Hepatocyte (in vitro differentiated cells): ENCODE results near the gene PIAS1. TPM values are rescaled to one million over a fixed set of nuclear protein-coding genes. Genes with fewer than 3 reads are reported as not detected.

ENCODE experiments used
- DNase-seq: peaks from one replicate; pipeline ENCODE4 v3.0.0-alpha.2; 2016; ENCODE audit warnings: low spot score
- H2AFZ ChIP-seq: fragments of 200-600 bp; sonication (generic); 2 replicates; pipeline ENCODE4 v1.6.0; 2016; ENCODE audit warnings: antibody characterized with exemption, mild to moderate bottlenecking
- H3K27ac ChIP-seq: fragments of 200-600 bp; sonication (generic); 2 replicates; pipeline ENCODE4 v1.5.1; 2016; ENCODE audit warnings: mild to moderate bottlenecking
- H3K27me3 ChIP-seq: fragments of 200-600 bp; sonication (generic); 2 replicates; pipeline ENCODE4 v1.6.1; 2016
- H3K36me3 ChIP-seq: fragments of 200-600 bp; sonication (generic); replicated peaks from 2 replicates; pipeline ENCODE4 v1.5.1; 2016; ENCODE audit warnings: low read depth; ENCODE audit not compliant: insufficient read depth
- H3K4me1 ChIP-seq: fragments of 200-600 bp; sonication (generic); 2 replicates; pipeline ENCODE4 v1.5.1; 2016; ENCODE audit warnings: mild to moderate bottlenecking, moderate library complexity; ENCODE audit not compliant: insufficient read depth
- H3K4me2 ChIP-seq: fragments of 200-600 bp; sonication (generic); 2 replicates; pipeline ENCODE4 v1.6.0; 2016
- H3K4me3 ChIP-seq: fragments of 200-600 bp; sonication (generic); 2 replicates; pipeline ENCODE4 v1.5.1; 2016; ENCODE audit warnings: mild to moderate bottlenecking
- H3K79me2 ChIP-seq: fragments of 200-600 bp; sonication (generic); 2 replicates; pipeline ENCODE4 v1.6.0; 2017; ENCODE audit warnings: mild to moderate bottlenecking
- H3K9me2 ChIP-seq: fragments of 200-600 bp; sonication (generic); replicated peaks from 2 replicates; pipeline ENCODE4 v1.6.0; 2017; ENCODE audit warnings: mild to moderate bottlenecking; ENCODE audit not compliant: insufficient read depth
- H3K9me3 ChIP-seq: fragments of 200-600 bp; sonication (generic); 2 replicates; pipeline ENCODE4 v1.5.1; 2016; ENCODE audit warnings: low read depth, mild to moderate bottlenecking
- H4K20me1 ChIP-seq: fragments of 200-600 bp; sonication (generic); 2 replicates; pipeline ENCODE4 v1.6.0; 2016; ENCODE audit warnings: mild to moderate bottlenecking; ENCODE audit not compliant: insufficient read depth, poor library complexity, severe bottlenecking
- EZH2 ChIP-seq: fragments of 200-600 bp; sonication (generic); IDR thresholded peaks from 2 replicates; pipeline ENCODE4 v1.6.1; 2016; ENCODE audit warnings: antibody characterized with exemption, mild to moderate bottlenecking, borderline replicate concordance
- EZH2phosphoT487 ChIP-seq: fragments of 200-600 bp; sonication (generic); IDR thresholded peaks from one replicate; pipeline ENCODE4 v1.6.1; 2018; ENCODE audit warnings: antibody characterized with exemption, mild to moderate bottlenecking, low read depth, moderate library complexity; ENCODE audit not compliant: unreplicated experiment, severe bottlenecking
- WGBS: methylation state at CpG from one replicate; pipeline ENCODE4 v1.1.6; 2016; ENCODE audit warnings: low lambda C conversion rate; ENCODE audit errors: missing lambda C conversion rate; 5-methylcytosine and 5-hydroxymethylcytosine counted together
- polyA plus RNA-seq: library from polyadenylated mRNA; unstranded; fragments of >200 nt; fragmentation: Nextera tagmentation; extraction: Ambion mirVana; gene quantifications from 2 replicates; pipeline ENCODE4 v1.2.1, GENCODE V29; 2016
- total RNA-seq: library from RNA; depleted of rRNA; stranded (reverse); fragments of >200 nt; gene quantifications from 2 replicates; pipeline ENCODE4 v1.2.3, GENCODE V29; 2014
- TF ChIP-seq, protein P1 (sequence below): fragments of 200-600 bp; sonication (generic); IDR thresholded peaks from 2 replicates; pipeline ENCODE4 v1.5.1; 2016; ENCODE audit warnings: antibody characterized with exemption, mild to moderate bottlenecking; ENCODE audit not compliant: poor library complexity

The PIAS1 gene
- total and polyA plus RNA-seq, 2 experiments from 2014 or later: 22.6 to 45.4 TPM

DNA sequence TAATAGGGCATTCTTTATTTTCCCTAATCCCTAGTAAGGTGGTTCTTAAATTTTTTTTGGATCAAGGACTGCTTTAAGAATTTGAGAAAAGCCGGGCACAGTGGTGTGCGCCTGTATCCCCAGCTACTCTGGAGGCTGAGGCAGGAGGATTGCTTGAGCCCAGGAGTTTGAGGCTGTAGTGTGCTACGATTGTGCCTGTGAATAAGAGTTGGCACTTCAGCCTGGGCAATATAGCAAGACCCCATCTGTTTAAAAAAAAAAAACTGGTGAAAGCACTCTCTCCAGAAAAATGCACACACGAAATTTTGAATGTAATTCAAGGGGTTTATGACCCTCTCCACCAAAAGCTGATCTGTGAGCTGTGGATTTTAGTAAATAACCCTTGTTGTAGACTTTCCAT is 119.0 kb downstream of the PIAS1 start:
- no peak for DNase-seq
- Histone ChIP-seq H3K4me2 (no peak overlapping the region), H2AFZ (no peak overlapping the region), H3K27me3 (no peaks in the 10 kb centered on the region), H3K79me2 (peaks cover 15% of the 10 kb centered on the region), H4K20me1 (no peaks in the 10 kb centered on the region), H3K27ac (no peak overlapping the region), H3K36me3 (peaks cover 3% of the 10 kb centered on the region), H3K9me2 (no peaks in the 10 kb centered on the region), H3K4me1 (no peaks in the 10 kb centered on the region), H3K9me3 (no peaks in the 10 kb centered on the region), H3K4me3 (no peak overlapping the region)
- TF ChIP-seq EZH2phosphoT487: no peak
- TF ChIP-seq, protein P1, sequence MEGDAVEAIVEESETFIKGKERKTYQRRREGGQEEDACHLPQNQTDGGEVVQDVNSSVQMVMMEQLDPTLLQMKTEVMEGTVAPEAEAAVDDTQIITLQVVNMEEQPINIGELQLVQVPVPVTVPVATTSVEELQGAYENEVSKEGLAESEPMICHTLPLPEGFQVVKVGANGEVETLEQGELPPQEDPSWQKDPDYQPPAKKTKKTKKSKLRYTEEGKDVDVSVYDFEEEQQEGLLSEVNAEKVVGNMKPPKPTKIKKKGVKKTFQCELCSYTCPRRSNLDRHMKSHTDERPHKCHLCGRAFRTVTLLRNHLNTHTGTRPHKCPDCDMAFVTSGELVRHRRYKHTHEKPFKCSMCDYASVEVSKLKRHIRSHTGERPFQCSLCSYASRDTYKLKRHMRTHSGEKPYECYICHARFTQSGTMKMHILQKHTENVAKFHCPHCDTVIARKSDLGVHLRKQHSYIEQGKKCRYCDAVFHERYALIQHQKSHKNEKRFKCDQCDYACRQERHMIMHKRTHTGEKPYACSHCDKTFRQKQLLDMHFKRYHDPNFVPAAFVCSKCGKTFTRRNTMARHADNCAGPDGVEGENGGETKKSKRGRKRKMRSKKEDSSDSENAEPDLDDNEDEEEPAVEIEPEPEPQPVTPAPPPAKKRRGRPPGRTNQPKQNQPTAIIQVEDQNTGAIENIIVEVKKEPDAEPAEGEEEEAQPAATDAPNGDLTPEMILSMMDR: no peak
- TF ChIP-seq EZH2: no peak
- 100% methylated on average over 4 of the region's 4 CpGs for WGBS

DNA sequence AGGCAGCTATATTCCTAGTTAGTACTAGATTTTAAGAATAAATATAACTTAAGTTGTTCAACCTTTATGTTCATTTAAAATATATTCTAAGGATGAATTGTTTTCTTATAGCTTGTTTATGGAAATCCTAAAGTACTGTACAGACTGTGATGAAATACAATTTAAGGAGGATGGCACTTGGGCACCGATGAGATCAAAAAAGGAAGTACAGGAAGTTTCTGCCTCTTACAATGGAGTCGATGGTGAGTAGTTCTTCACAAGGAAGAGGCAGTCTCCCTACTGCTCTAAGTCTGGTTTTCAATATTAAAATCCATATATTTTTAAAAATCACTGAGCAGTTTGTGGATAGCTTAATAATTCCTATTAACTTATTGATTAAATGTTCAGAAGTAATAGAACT is 121.4 kb downstream of the PIAS1 start:
- H3K36me3 ChIP-seq: peaks cover 3% of the 10 kb centered on the region
- H3K9me2 ChIP-seq: no peaks in the 10 kb centered on the region
- H3K27ac ChIP-seq: no peak overlapping the region
- H3K79me2 ChIP-seq: peaks cover 22% of the 10 kb centered on the region
- no peak overlapping the region for H3K4me2 ChIP-seq
- H3K27me3 ChIP-seq: no peaks in the 10 kb centered on the region
- WGBS: 93% methylated on average over 2 of the region's 2 CpGs
- H3K9me3 ChIP-seq: no peaks in the 10 kb centered on the region
- H3K4me3 ChIP-seq: no peak overlapping the region
- DNase-seq: no peak
- H4K20me1 ChIP-seq: no peaks in the 10 kb centered on the region
- TF ChIP-seq, protein P1: no peak
- TF ChIP-seq EZH2: no peak
- TF ChIP-seq EZH2phosphoT487: no peak
- no peak overlapping the region for H2AFZ ChIP-seq
- no peaks in the 10 kb centered on the region for H3K4me1 ChIP-seq

DNA sequence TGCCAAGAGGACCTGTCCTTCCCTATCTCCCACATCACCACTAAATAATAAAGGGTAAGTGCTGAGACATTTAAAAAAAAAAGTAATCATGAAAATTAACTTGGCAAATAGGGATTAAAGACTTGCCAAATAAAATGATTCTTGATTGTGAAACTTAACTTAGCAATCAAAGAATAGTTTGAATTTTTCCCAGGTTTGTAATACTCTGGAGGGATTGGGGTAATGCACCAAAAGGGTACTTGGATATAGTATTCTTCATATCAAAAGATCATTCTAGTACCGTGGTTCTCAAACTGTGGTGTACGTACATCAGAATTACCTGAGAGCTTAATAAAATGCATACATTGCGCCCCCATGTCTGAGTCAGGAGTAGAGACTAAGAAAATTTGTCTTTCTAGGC is 122.5 kb downstream of the PIAS1 start:
- no peak overlapping the region for H3K27ac ChIP-seq
- 100% methylated on average over 3 of the region's 3 CpGs for WGBS
- no peaks in the 10 kb centered on the region for H3K9me2 ChIP-seq
- H3K27me3 ChIP-seq: no peaks in the 10 kb centered on the region
- H3K4me2 ChIP-seq: no peak overlapping the region
- H3K9me3 ChIP-seq: no peaks in the 10 kb centered on the region
- no peak overlapping the region for H3K4me3 ChIP-seq
- peaks cover 3% of the 10 kb centered on the region for H3K36me3 ChIP-seq
- H2AFZ ChIP-seq: no peak overlapping the region
- H3K4me1 ChIP-seq: no peaks in the 10 kb centered on the region
- no peak for DNase-seq
- no peaks in the 10 kb centered on the region for H4K20me1 ChIP-seq
- TF ChIP-seq, protein P1: no peak
- TF ChIP-seq EZH2: no peak
- no peak for TF ChIP-seq EZH2phosphoT487
- peaks cover 22% of the 10 kb centered on the region for H3K79me2 ChIP-seq

DNA sequence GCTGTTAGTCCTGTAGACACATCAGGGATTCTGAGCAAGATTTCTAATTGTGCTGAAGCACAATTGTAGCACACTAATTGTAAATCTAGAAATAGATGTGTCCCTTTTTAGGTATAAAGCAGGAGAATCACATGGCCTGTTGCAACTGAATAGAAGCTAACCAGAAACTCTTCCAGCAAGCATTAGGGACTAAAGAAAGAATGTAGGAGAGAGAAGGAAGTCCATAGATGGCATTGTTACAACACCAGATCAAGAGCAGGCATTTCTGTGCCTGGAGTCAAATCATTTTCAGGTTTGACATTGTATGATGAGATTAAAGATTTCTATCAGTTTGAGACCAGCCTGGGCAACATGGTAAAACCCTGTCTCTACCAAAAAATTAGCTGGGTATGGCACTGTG is 123.6 kb downstream of the PIAS1 start:
- no peak overlapping the region for H3K4me2 ChIP-seq
- no peak overlapping the region for H3K4me3 ChIP-seq
- H3K9me3 ChIP-seq: no peaks in the 10 kb centered on the region
- DNase-seq: no peak
- H4K20me1 ChIP-seq: no peaks in the 10 kb centered on the region
- H3K36me3 ChIP-seq: peaks cover 3% of the 10 kb centered on the region
- H3K4me1 ChIP-seq: no peaks in the 10 kb centered on the region
- H3K27ac ChIP-seq: no peak overlapping the region
- no peaks in the 10 kb centered on the region for H3K27me3 ChIP-seq
- TF ChIP-seq EZH2 (no peak), EZH2phosphoT487 (no peak)
- TF ChIP-seq, protein P1: no peak
- H3K79me2 ChIP-seq: peaks cover 22% of the 10 kb centered on the region
- no peaks in the 10 kb centered on the region for H3K9me2 ChIP-seq
- no peak overlapping the region for H2AFZ ChIP-seq
